PC-9 (cell line): ENCODE results near the gene ARID3B. TPM values are rescaled to one million over a fixed set of nuclear protein-coding genes. Genes with fewer than 3 reads are reported as not detected.

Experiments
- BruUV-seq: library from RNA; stranded (reverse); fragments of 400-500 nt; replicated peaks from 2 replicates; lab custom pipeline; 2021; lab: Mats Ljungman, UMichigan
- CTCF ChIA-PET: fragments of 300-600 bp; sonication (Branson Sonifier 250); formaldehyde crosslinking; loops from one replicate; lab custom pipeline; 2022; ENCODE audit warnings: antibody characterized with exemption; lab: Charles Lee
- POLR2A ChIA-PET: fragments of 300-600 bp; sonication (Branson Sonifier 250); formaldehyde crosslinking; loops from one replicate; lab custom pipeline; 2022; ENCODE audit warnings: antibody characterized with exemption; ENCODE audit not compliant: unreplicated experiment; lab: Charles Lee
- DNase-seq, 2 experiments: peaks; one replicate each; pipeline versions ENCODE4 v3.0.0 to v3.0.0-alpha.2; 2015 to 2022; ENCODE audit warnings: mixed read lengths in 1 of 2
- H2AFZ ChIP-seq: fragments of 200-600 bp; sonication (generic); 2 replicates; pipeline ENCODE4 v1.8.1; 2017; ENCODE audit warnings: antibody characterized with exemption
- H3F3A ChIP-seq: fragments of 200-600 bp; sonication (generic); 2 replicates; pipeline ENCODE4 v1.8.1; 2017; ENCODE audit warnings: antibody characterized with exemption, mild to moderate bottlenecking, low read depth; ENCODE audit not compliant: insufficient read depth
- H3K27ac ChIP-seq: fragments of 200-600 bp; sonication (generic); 2 replicates; pipeline ENCODE4 v1.6.1; 2016; ENCODE audit warnings: mixed run types
- H3K27me3 ChIP-seq: fragments of 200-600 bp; sonication (generic); 2 replicates; pipeline ENCODE4 v1.6.1; 2016; ENCODE audit warnings: low read depth, mixed run types; ENCODE audit not compliant: insufficient read depth
- H3K36me3 ChIP-seq: fragments of 200-600 bp; sonication (generic); 2 replicates; pipeline ENCODE4 v1.6.1; 2016; ENCODE audit warnings: low read depth, mixed run types
- H3K4me1 ChIP-seq: fragments of 200-600 bp; sonication (generic); replicated peaks from 2 replicates; pipeline ENCODE4 v1.6.1; 2016; ENCODE audit warnings: mixed run types; ENCODE audit not compliant: insufficient read depth
- H3K4me2 ChIP-seq: fragments of 200-600 bp; sonication (generic); 2 replicates; pipeline ENCODE4 v1.6.1; 2017; ENCODE audit warnings: mixed run types
- H3K4me3 ChIP-seq: fragments of 200-600 bp; sonication (generic); 2 replicates; pipeline ENCODE4 v1.6.1; 2016; ENCODE audit warnings: mixed run types
- H3K79me2 ChIP-seq: fragments of 200-600 bp; sonication (generic); 2 replicates; pipeline ENCODE4 v1.6.1; 2017; ENCODE audit warnings: low read depth, mixed run types
- H3K9me2 ChIP-seq: fragments of 200-600 bp; sonication (generic); 2 replicates; pipeline ENCODE4 v1.8.1; 2017; ENCODE audit warnings: mild to moderate bottlenecking; ENCODE audit not compliant: insufficient read depth
- H3K9me3 ChIP-seq: fragments of 200-600 bp; sonication (generic); 2 replicates; pipeline ENCODE4 v1.8.1; 2016; ENCODE audit warnings: low read depth; ENCODE audit not compliant: insufficient read depth
- H4K20me1 ChIP-seq: fragments of 200-600 bp; sonication (generic); 2 replicates; pipeline ENCODE4 v1.8.1; 2017; ENCODE audit not compliant: insufficient read depth
- CTCF ChIP-seq: fragments of 200-600 bp; sonication (generic); conservative IDR thresholded peaks from 2 replicates; pipeline ENCODE4 v1.6.1; 2017; ENCODE audit warnings: mixed run types, antibody characterized with exemption, mild to moderate bottlenecking, moderate library complexity
- EZH2 ChIP-seq: fragments of 200-600 bp; sonication (generic); IDR thresholded peaks from 2 replicates; pipeline ENCODE4 v1.8.0; 2017; ENCODE audit warnings: antibody characterized with exemption, low read depth
- intact Hi-C: fragments of 100-400 bp; cut with micrococcal nuclease; formaldehyde crosslinking; loops from one replicate; pipeline ENCODE4 v1.10.0; 2022; ENCODE audit not compliant: unreplicated experiment
- total RNA-seq: library from RNA; stranded (reverse); gene quantifications from 2 replicates; pipeline ENCODE4 v1.2.3, GENCODE V29; 2021

Gene ARID3B
- total RNA-seq, 1 experiment from 2014 or later: 9.6 TPM

DNA sequence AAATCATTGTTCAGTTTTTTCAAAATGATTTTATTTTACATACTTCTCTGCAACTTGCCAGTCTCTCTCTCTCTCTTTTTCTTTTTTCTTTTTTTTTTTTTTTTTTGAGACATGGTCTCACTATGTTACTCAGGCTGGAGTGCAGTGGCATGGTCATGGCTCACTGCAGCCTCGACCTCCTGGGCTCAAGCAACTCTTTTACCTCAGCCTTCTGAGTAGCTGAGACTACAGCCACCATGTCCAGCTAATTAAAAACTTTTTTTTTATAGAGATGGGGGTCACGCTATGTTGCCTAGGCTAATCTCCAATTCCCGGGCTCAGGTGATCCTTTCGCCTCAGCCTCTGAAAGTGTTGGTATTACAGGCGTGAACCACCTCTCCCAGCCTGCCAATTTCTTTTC is 12.1 kb upstream of the ARID3B start:
- Histone ChIP-seq H3K27ac (no peak overlapping the region), H3K4me1 (peaks cover 54% of the 10 kb centered on the region), H3K4me3 (no peak overlapping the region), H3K27me3 (no peaks in the 10 kb centered on the region), H3K9me3 (no peaks in the 10 kb centered on the region), H3K36me3 (no peaks in the 10 kb centered on the region), H4K20me1 (no peaks in the 10 kb centered on the region), H3F3A (peaks cover 41% of the 10 kb centered on the region), H2AFZ (no peak overlapping the region), H3K9me2 (no peaks in the 10 kb centered on the region), H3K4me2 (no peak overlapping the region), H3K79me2 (no peaks in the 10 kb centered on the region)
- intact Hi-C loops: no loop called here
- TF ChIP-seq EZH2: no peak
- no peak for TF ChIP-seq CTCF
- no peak for DNase-seq
- ChIA-PET CTCF (no interaction called here), POLR2A (interaction anchor here (0.7 kb wide), 1 partner anchor 31 kb away, joined by 24 read pairs; no protein-coding TSS in a partner anchor)
- BruUV-seq: no TSS peak

DNA sequence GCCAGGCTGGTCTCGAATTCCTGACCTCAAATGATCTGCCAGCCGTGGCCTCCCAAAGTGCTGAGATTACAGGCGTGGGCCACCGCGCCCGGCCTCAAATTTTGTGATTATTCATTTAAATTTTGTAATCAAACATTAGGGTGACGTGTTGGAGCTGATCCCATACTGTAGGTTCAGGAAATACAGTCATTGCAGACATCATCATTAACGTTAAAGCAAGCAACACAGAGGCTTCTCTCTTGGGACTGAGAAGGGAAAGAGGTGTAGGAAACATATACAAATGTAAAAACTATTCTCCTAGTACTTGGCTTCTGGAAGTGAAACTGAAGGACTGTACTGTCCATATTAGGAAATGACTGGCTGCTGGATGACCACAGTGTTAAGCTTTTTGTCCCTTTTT is 11.1 kb upstream of the ARID3B start:
- H3K27ac ChIP-seq: peak overlapping the region; percentile 90
- POLR2A ChIA-PET: interaction anchor here (0.7 kb wide), 1 partner anchor 33 kb away, joined by 3 read pairs; no protein-coding TSS in a partner anchor
- no peak for DNase-seq
- no peaks in the 10 kb centered on the region for H4K20me1 ChIP-seq
- CTCF ChIA-PET: interaction anchor here (0.5 to 0.8 kb wide), 3 partner anchors 9 to 91 kb away, joined by 3 to 5 read pairs (median 3); no protein-coding TSS in a partner anchor
- H2AFZ ChIP-seq: no peak overlapping the region
- peaks cover 41% of the 10 kb centered on the region for H3F3A ChIP-seq
- no TSS peak for BruUV-seq
- H3K79me2 ChIP-seq: no peaks in the 10 kb centered on the region
- peak overlapping the region; percentile 78 for H3K4me2 ChIP-seq
- H3K4me3 ChIP-seq: no peak overlapping the region
- H3K27me3 ChIP-seq: no peaks in the 10 kb centered on the region
- intact Hi-C loops: loop anchor here (2.0 kb wide), 1 partner anchor 33 kb away; no protein-coding TSS in a partner anchor
- no peaks in the 10 kb centered on the region for H3K9me2 ChIP-seq
- H3K9me3 ChIP-seq: no peaks in the 10 kb centered on the region
- H3K36me3 ChIP-seq: no peaks in the 10 kb centered on the region
- TF ChIP-seq EZH2: no peak
- TF ChIP-seq CTCF: no peak
- peaks cover 45% of the 10 kb centered on the region for H3K4me1 ChIP-seq

- no peaks in the 10 kb centered on the region for H3K27me3 ChIP-seq
- ChIA-PET CTCF (no interaction called here), POLR2A (interaction anchor here (0.7 kb wide), 1 partner anchor 33 kb away, joined by 3 read pairs; no protein-coding TSS in a partner anchor)
- TSS peak; percentile 90 for BruUV-seq
- peak overlapping the region; percentile 78 for H3K4me2 ChIP-seq
- H4K20me1 ChIP-seq: no peaks in the 10 kb centered on the region
- H3K36me3 ChIP-seq: no peaks in the 10 kb centered on the region
- intact Hi-C loops: loop anchor here (1.0 to 2.0 kb wide), 4 partner anchors 10 to 107 kb away; no protein-coding TSS in a partner anchor
- H3K9me3 ChIP-seq: no peaks in the 10 kb centered on the region
- peaks cover 39% of the 10 kb centered on the region for H3K4me1 ChIP-seq
- H3K9me2 ChIP-seq: no peaks in the 10 kb centered on the region
- no peak overlapping the region for H2AFZ ChIP-seq
- peaks cover 36% of the 10 kb centered on the region for H3F3A ChIP-seq
- DNase-seq: no peak
- peak overlapping the region; percentile 90 for H3K27ac ChIP-seq
- H3K4me3 ChIP-seq: no peak overlapping the region; the same call in 1 of the 2 replicates
- H3K79me2 ChIP-seq: no peaks in the 10 kb centered on the region
- no peak for TF ChIP-seq CTCF
- TF ChIP-seq EZH2: no peak
These were observed 10.3 kb upstream of the ARID3B start for GRCh38 chr15:74530771-74531143.
